ENCODE data around the gene MEF2A. TPM values are rescaled to one million over a fixed set of nuclear protein-coding genes. Genes with fewer than 3 reads are reported as not detected.
A peak's percentile ranks its signal among the peaks of the same experiment; 100 is the strongest.

MEF2A gene
- total and polyA plus RNA-seq, 4 experiments from 2014 or later, result 11.4 to 27.8 (median 22.7) TPM

DNA sequence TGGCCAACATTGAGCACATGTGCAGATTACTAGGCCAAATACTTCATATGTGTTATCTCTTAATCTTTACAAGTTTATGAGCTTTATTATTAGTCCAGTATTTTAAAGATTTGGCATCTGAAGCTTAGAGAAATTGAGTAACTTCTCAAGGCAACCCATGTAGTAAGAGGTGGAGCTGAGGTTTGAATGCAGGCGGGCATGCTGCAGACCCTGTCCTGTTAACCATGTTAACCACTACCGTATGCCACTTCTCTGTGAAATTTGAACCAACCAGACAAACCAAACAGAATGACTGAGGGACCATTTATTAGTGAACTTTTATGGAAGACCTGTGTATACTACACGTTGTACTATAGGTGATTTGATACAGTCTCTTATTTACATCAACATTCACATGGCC, 49.7 kb downstream of the MEF2A start:
- Histone ChIP-seq H3K4me3 (ENCODE audit: low read length in 2 of 2) (no peak overlapping the region), H3K27ac (ENCODE audit: low read depth, low read length) (no peak overlapping the region), H3K9me3 (ENCODE audit: control insufficient read depth in 1 of 2, low read length in 2 of 2) (no peaks in the 10 kb centered on the region), H3K27me3 (ENCODE audit: insufficient read depth, low read length) (no peaks in the 10 kb centered on the region), H3K4me1 (ENCODE audit: insufficient read depth, low read length) (peaks cover 28% of the 10 kb centered on the region), H3K36me3 (ENCODE audit: insufficient read depth, low read length) (no peaks in the 10 kb centered on the region)
- Mint-ChIP-seq H3K36me3 (peaks cover 0 to 3% of the 10 kb centered on the region in 2 donors), H3K4me3 (peak overlapping the region in 1 of 8 donors; percentile 17), H3K9me3 (no peaks in the 10 kb centered on the region), H3K27ac (peak overlapping the region in 1 of 7 donors; percentile 48), H3K27me3 (no peaks in the 10 kb centered on the region), H3K4me1 (peaks cover 47 to 81% (median 54%) of the 10 kb centered on the region in 4 donors)
- CTCF ChIA-PET (ENCODE audit: partially characterized antibody), result interaction anchor here (1.5 kb wide), 1 partner anchor 271 kb away, joined by 3 read pairs; no protein-coding TSS in a partner anchor
- intact Hi-C loops (cut with micrococcal nuclease), result no loop called here
- no peak for DNase-seq
- POLR2A ChIA-PET (ENCODE audit: partially characterized antibody), result no interaction called here

DNA sequence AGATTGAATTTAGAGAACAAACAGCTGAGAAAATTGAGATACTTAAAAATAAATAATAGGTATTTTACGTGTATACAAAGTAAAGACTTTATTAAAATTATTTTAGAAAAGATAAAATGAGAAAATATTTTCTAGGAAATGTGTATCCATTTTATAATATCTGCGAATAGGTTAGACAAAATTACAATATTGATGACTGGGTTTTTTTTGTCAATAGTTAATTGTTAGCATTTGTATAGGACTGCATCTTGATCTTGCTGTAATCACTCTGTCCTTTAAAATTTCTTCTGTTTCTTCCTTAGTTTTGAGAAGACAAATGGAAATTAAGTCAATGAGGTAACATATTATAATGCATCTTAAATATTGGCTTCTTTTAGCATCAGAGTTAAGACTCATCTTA, 50.3 kb downstream of the MEF2A start:
- H3K9me3 ChIP-seq (ENCODE audit: control insufficient read depth in 1 of 2, low read length in 2 of 2), result no peaks in the 10 kb centered on the region
- H3K4me1 ChIP-seq (ENCODE audit: insufficient read depth, low read length), result peaks cover 28% of the 10 kb centered on the region
- Mint-ChIP-seq H3K27ac (no peak overlapping the region), H3K4me1 (peaks cover 47 to 78% (median 55%) of the 10 kb centered on the region in 4 donors), H3K4me3 (no peak overlapping the region), H3K36me3 (peaks cover 2 to 5% of the 10 kb centered on the region in 2 donors), H3K9me3 (no peaks in the 10 kb centered on the region), H3K27me3 (no peaks in the 10 kb centered on the region)
- H3K27ac ChIP-seq (ENCODE audit: low read depth, low read length), result no peak overlapping the region
- POLR2A ChIA-PET (ENCODE audit: partially characterized antibody), result interaction anchor here (0.8 kb wide), 1 partner anchor 10 kb away, joined by 3 read pairs; no protein-coding TSS in a partner anchor
- CTCF ChIA-PET (ENCODE audit: partially characterized antibody), result interaction anchor here (0.6 to 1.5 kb wide), 2 partner anchors 43 to 272 kb away, joined by 3 read pairs; no protein-coding TSS in a partner anchor
- H3K4me3 ChIP-seq (ENCODE audit: low read length in 2 of 2), result no peak overlapping the region
- no peaks in the 10 kb centered on the region for H3K27me3 ChIP-seq (ENCODE audit: insufficient read depth, low read length)
- H3K36me3 ChIP-seq (ENCODE audit: insufficient read depth, low read length), result no peaks in the 10 kb centered on the region
- no peak for DNase-seq
- intact Hi-C loops (cut with micrococcal nuclease), result no loop called here

DNA sequence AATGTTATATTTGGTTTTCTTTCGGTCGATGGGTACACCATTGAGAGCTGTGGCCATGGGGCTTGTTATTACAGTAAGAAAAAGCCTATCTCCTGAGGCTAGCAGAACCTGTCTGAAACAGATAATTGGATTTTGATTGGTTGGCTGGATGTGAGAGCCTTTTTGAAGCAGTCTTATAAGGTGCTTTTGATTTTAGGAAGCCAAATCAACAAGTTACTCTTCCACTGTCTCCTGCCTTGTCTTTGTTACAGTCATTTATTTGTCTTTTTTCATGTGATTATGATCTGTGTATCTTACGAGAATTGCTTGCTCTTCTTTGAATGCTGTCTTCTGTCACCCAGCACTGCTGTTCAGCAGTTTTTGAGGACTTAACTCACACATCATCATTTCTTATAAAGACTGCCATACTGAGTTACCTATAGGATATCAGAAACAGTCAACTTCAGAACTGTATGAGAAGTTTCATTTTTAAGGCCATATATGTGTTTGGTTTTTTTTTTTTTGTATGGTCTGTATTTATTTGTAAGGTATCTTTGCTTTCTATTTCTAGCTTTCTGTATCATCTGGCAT, 51.1 kb downstream of the MEF2A start:
- H3K27me3 Mint-ChIP-seq, result no peaks in the 10 kb centered on the region
- Histone ChIP-seq H3K9me3 (ENCODE audit: control insufficient read depth in 1 of 2, low read length in 2 of 2) (no peaks in the 10 kb centered on the region), H3K27me3 (ENCODE audit: insufficient read depth, low read length) (no peaks in the 10 kb centered on the region), H3K4me3 (ENCODE audit: low read length in 2 of 2) (no peak overlapping the region), H3K36me3 (ENCODE audit: insufficient read depth, low read length) (no peaks in the 10 kb centered on the region), H3K4me1 (ENCODE audit: insufficient read depth, low read length) (peaks cover 28% of the 10 kb centered on the region), H3K27ac (ENCODE audit: low read depth, low read length) (no peak overlapping the region)
- ChIA-PET CTCF (ENCODE audit: partially characterized antibody) (no interaction called here), POLR2A (ENCODE audit: partially characterized antibody) (interaction anchor here (0.8 kb wide), 1 partner anchor 9 kb away, joined by 3 read pairs; no protein-coding TSS in a partner anchor)
- H3K4me3 Mint-ChIP-seq, result no peak overlapping the region
- peak overlapping the region in 3 of 7 donors; percentile 26 to 79 (median 77) for H3K27ac Mint-ChIP-seq
- DNase-seq, result no peak
- peaks cover 5 to 7% of the 10 kb centered on the region in 2 donors for H3K36me3 Mint-ChIP-seq
- H3K9me3 Mint-ChIP-seq, result no peaks in the 10 kb centered on the region
- intact Hi-C loops (cut with micrococcal nuclease), result no loop called here
- peaks cover 45 to 70% (median 54%) of the 10 kb centered on the region in 4 donors for H3K4me1 Mint-ChIP-seq

DNA sequence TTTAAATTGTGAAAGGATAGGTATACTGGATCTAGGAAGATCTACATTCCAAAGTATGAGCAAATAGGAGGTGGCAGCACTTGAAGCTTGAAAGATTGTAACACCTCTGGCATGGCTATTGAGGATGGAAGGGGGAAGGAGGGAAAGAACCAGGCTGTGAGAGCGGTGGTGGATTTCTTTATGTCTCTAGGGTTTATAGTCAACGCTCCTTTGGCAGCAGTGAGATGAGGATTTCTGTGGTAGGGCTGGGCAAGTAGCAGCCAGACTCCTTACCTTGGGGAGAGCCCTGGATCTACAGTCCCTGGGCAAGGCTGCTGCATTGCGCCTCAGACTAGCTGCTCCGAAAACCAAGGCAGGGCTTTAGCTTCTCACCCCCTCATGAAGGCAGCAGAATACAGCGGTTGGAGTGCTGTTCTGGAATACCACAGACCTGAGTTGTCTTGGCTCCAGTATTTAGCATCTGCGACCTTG, 53.2 kb downstream of the MEF2A start:
- ChIA-PET CTCF (ENCODE audit: partially characterized antibody) (no interaction called here), POLR2A (ENCODE audit: partially characterized antibody) (no interaction called here)
- DNase-seq, result no peak
- H3K4me3 Mint-ChIP-seq, result no peak overlapping the region
- H3K4me1 Mint-ChIP-seq, result peaks cover 38 to 58% (median 44%) of the 10 kb centered on the region in 4 donors
- Histone ChIP-seq H3K9me3 (ENCODE audit: control insufficient read depth in 1 of 2, low read length in 2 of 2) (no peaks in the 10 kb centered on the region), H3K4me1 (ENCODE audit: insufficient read depth, low read length) (peaks cover 13% of the 10 kb centered on the region), H3K27ac (ENCODE audit: low read depth, low read length) (no peak overlapping the region), H3K36me3 (ENCODE audit: insufficient read depth, low read length) (no peaks in the 10 kb centered on the region), H3K4me3 (ENCODE audit: low read length in 2 of 2) (no peak overlapping the region), H3K27me3 (ENCODE audit: insufficient read depth, low read length) (no peaks in the 10 kb centered on the region)
- intact Hi-C loops (cut with micrococcal nuclease), result no loop called here
- H3K9me3 Mint-ChIP-seq, result peaks cover 0 to 3% (median 0%) of the 10 kb centered on the region in 8 donors
- peak overlapping the region in 4 of 7 donors; percentile 3 to 76 (median 60) for H3K27ac Mint-ChIP-seq
- peaks cover 7 to 13% of the 10 kb centered on the region in 2 donors for H3K36me3 Mint-ChIP-seq
- no peaks in the 10 kb centered on the region for H3K27me3 Mint-ChIP-seq

DNA sequence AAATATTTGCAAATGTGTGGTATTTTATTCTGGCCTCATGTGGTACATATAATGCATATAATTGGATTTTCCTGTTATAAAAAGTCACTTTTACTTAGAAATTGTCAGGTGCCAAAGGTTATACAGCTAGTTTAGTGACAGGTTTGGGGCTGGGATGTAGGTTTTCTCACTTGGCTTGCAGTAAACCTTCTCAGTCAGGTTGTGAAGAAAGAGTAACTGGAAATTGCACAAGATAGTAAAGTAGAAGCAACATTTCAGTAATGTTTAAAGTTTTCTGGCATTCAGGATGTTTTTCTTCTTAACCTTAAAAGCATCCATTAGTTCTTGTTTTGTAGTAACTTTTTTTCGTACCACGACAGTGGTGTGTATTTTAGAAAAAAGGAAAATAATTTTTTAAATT, 53.9 kb downstream of the MEF2A start:
- intact Hi-C loops (cut with micrococcal nuclease), result no loop called here
- Histone ChIP-seq H3K9me3 (ENCODE audit: control insufficient read depth in 1 of 2, low read length in 2 of 2) (no peaks in the 10 kb centered on the region), H3K4me1 (ENCODE audit: insufficient read depth, low read length) (peaks cover 13% of the 10 kb centered on the region), H3K27me3 (ENCODE audit: insufficient read depth, low read length) (no peaks in the 10 kb centered on the region), H3K36me3 (ENCODE audit: insufficient read depth, low read length) (no peaks in the 10 kb centered on the region), H3K27ac (ENCODE audit: low read depth, low read length) (no peak overlapping the region), H3K4me3 (ENCODE audit: low read length in 2 of 2) (no peak overlapping the region)
- H3K36me3 Mint-ChIP-seq, result peaks cover 8 to 18% of the 10 kb centered on the region in 2 donors
- H3K27ac Mint-ChIP-seq, result peak overlapping the region in 3 of 7 donors; percentile 11 to 73 (median 17)
- H3K4me3 Mint-ChIP-seq, result no peak overlapping the region
- H3K9me3 Mint-ChIP-seq, result peaks cover 0 to 3% (median 2%) of the 10 kb centered on the region in 8 donors
- CTCF ChIA-PET (ENCODE audit: partially characterized antibody), result no interaction called here
- no peak for DNase-seq
- no peaks in the 10 kb centered on the region for H3K27me3 Mint-ChIP-seq
- POLR2A ChIA-PET (ENCODE audit: partially characterized antibody), result no interaction called here
- peaks cover 36 to 52% (median 40%) of the 10 kb centered on the region in 4 donors for H3K4me1 Mint-ChIP-seq

DNA sequence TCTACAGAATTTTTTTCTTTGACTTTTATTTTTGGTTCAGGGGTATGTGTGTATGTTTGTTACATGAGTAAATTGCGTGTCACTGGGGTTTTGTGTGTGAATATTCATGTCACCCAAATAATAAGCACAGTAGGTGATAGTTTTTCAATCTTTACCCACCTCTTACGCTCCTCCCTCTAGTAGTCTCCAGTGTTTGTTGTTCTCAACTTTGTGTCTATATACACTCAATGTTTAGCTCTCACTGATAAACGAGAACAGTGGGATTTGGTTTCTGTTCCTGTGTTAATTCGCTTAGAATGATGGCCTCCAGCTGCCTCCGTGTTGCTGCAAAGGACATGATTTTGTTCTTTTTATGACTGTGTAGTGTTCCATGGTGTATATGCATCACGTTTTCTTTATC, 54.4 kb downstream of the MEF2A start:
- H3K36me3 Mint-ChIP-seq, result peaks cover 11 to 23% of the 10 kb centered on the region in 2 donors
- Histone ChIP-seq H3K27me3 (ENCODE audit: insufficient read depth, low read length) (no peaks in the 10 kb centered on the region), H3K36me3 (ENCODE audit: insufficient read depth, low read length) (no peaks in the 10 kb centered on the region), H3K27ac (ENCODE audit: low read depth, low read length) (no peak overlapping the region), H3K4me3 (ENCODE audit: low read length in 2 of 2) (no peak overlapping the region), H3K4me1 (ENCODE audit: insufficient read depth, low read length) (peaks cover 13% of the 10 kb centered on the region), H3K9me3 (ENCODE audit: control insufficient read depth in 1 of 2, low read length in 2 of 2) (no peaks in the 10 kb centered on the region)
- peaks cover 0 to 6% (median 4%) of the 10 kb centered on the region in 8 donors for H3K9me3 Mint-ChIP-seq
- CTCF ChIA-PET (ENCODE audit: partially characterized antibody), result no interaction called here
- peaks cover 33 to 54% (median 39%) of the 10 kb centered on the region in 4 donors for H3K4me1 Mint-ChIP-seq
- intact Hi-C loops (cut with micrococcal nuclease), result no loop called here
- H3K27ac Mint-ChIP-seq, result no peak overlapping the region
- DNase-seq, result no peak
- POLR2A ChIA-PET (ENCODE audit: partially characterized antibody), result no interaction called here
- H3K4me3 Mint-ChIP-seq, result no peak overlapping the region
- H3K27me3 Mint-ChIP-seq, result no peaks in the 10 kb centered on the region

DNA sequence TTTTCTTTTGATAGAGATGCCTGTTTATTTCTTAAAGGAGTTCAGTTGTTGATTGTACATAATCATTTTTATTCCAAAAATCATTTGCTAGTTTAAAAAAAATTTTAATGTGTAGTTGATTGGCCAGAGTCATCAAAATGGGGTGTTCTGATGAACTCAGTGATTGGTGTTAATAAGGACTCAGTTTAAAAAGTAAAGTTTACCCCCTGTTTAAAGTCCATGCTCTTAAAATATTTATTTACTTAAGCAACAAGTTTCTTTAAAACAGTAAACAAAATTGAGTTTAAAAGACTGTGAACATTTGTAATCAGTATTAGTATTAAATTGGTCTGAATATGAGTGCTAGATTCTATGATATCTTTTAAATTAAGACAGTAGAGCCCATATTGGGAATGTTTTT, 56.0 kb downstream of the MEF2A start:
- Histone ChIP-seq H3K4me1 (ENCODE audit: insufficient read depth, low read length) (peaks cover 23% of the 10 kb centered on the region), H3K27ac (ENCODE audit: low read depth, low read length) (no peak overlapping the region), H3K36me3 (ENCODE audit: insufficient read depth, low read length) (no peaks in the 10 kb centered on the region), H3K4me3 (ENCODE audit: low read length in 2 of 2) (no peak overlapping the region), H3K9me3 (ENCODE audit: control insufficient read depth in 1 of 2, low read length in 2 of 2) (no peaks in the 10 kb centered on the region), H3K27me3 (ENCODE audit: insufficient read depth, low read length) (no peaks in the 10 kb centered on the region)
- H3K36me3 Mint-ChIP-seq, result peaks cover 15 to 31% of the 10 kb centered on the region in 2 donors
- intact Hi-C loops (cut with micrococcal nuclease), result no loop called here
- peaks cover 0 to 14% (median 4%) of the 10 kb centered on the region in 8 donors for H3K9me3 Mint-ChIP-seq
- no peak for DNase-seq
- H3K4me3 Mint-ChIP-seq, result no peak overlapping the region
- H3K4me1 Mint-ChIP-seq, result peaks cover 38 to 60% (median 47%) of the 10 kb centered on the region in 4 donors
- no peak overlapping the region for H3K27ac Mint-ChIP-seq
- ChIA-PET CTCF (ENCODE audit: partially characterized antibody) (no interaction called here), POLR2A (ENCODE audit: partially characterized antibody) (no interaction called here)
- no peaks in the 10 kb centered on the region for H3K27me3 Mint-ChIP-seq
